GM12878 (cell line): ENCODE results near the gene TNRC6C. TPM values are rescaled to one million over a fixed set of nuclear protein-coding genes. Genes with fewer than 3 reads are reported as not detected.

Experiments
- ATAC-seq: fragments of 200-7000 bp; cut with Tn5 transposase; 3 replicates; pipeline ENCODE4 v1.9.1; 2020; ENCODE audit warnings: mild to moderate bottlenecking, moderate library complexity
- BruUV-seq: library from RNA; stranded (reverse); fragments of 400-500 nt; replicated peaks from 2 replicates; lab custom pipeline; 2021; lab: Mats Ljungman, UMichigan
- CTCF ChIA-PET: fragments of 300-600 bp; sonication (Branson Sonifier 250); formaldehyde crosslinking; extraction: SDS; loops from one replicate; lab custom pipeline; 2021; ENCODE audit warnings: inconsistent platforms; lab: Yijun Ruan, JAX
- POLR2A ChIA-PET: fragments of 350-600 bp; formaldehyde crosslinking; extraction: SDS; loops from one replicate; lab custom pipeline; 2021; ENCODE audit warnings: inconsistent platforms; lab: Charles Lee
- RAD21 ChIA-PET: fragments of 300-600 bp; sonication (Branson Sonifier 250); formaldehyde crosslinking; loops from one replicate; lab custom pipeline; 2023; ENCODE audit warnings: antibody characterized with exemption; ENCODE audit not compliant: unreplicated experiment; lab: Charles Lee
- SMC1A ChIA-PET: fragments of 300-600 bp; sonication (Branson Sonifier 250); formaldehyde crosslinking; loops from one replicate; lab custom pipeline; 2023; ENCODE audit not compliant: unreplicated experiment, uncharacterized antibody; lab: Charles Lee
- DNase-seq: peaks from one replicate; pipeline ENCODE4 v3.0.0-alpha.2; 2011; ENCODE audit warnings: low read depth, low spot score
- FAIRE-seq: peaks from 3 replicates; lab custom pipeline; 2011; peaks lifted over from hg19 to GRCh38; lab: Jason Lieb, UNC
- H2AFZ ChIP-seq: 2 replicates; pipeline ENCODE4 v1.6.0; 2011; ENCODE audit warnings: low read depth, low read length, control low read depth; ENCODE audit not compliant: control insufficient read depth
- H3K27ac ChIP-seq: 2 replicates; pipeline ENCODE4 v1.5.1; 2011; ENCODE audit warnings: control low read depth; ENCODE audit not compliant: control insufficient read depth, insufficient read depth
- H3K27me3 ChIP-seq, 2 experiments: replicated peaks in 1 of 2; 2 replicates each; pipeline versions ENCODE4 v1.6.0 to v1.6.1; 2011; ENCODE audit warnings: low read length in 1 of 2; ENCODE audit not compliant: control insufficient read depth in 2 of 2, insufficient read depth in 2 of 2
- H3K36me3 ChIP-seq, 2 experiments: 2 replicates each; pipeline ENCODE4 v1.5.1; 2011; ENCODE audit warnings: low read length in 1 of 2; ENCODE audit not compliant: control insufficient read depth in 2 of 2, insufficient read depth in 2 of 2
- H3K4me1 ChIP-seq: 2 replicates; pipeline ENCODE4 v1.6.1; 2011; ENCODE audit warnings: mild to moderate bottlenecking, low read length, moderate library complexity, mixed read lengths; ENCODE audit not compliant: control insufficient read depth, insufficient read depth
- H3K4me2 ChIP-seq: 2 replicates; pipeline ENCODE4 v1.6.0; 2011; ENCODE audit warnings: control low read depth; ENCODE audit not compliant: control insufficient read depth, insufficient read depth
- H3K4me3 ChIP-seq: fragments of 200-600 bp; sonication (generic); 2 replicates; pipeline ENCODE4 v1.5.1; 2016
- H3K79me2 ChIP-seq: 2 replicates; pipeline ENCODE4 v1.6.0; 2011; ENCODE audit warnings: low read length; ENCODE audit not compliant: control insufficient read depth, insufficient read depth
- H3K9ac ChIP-seq: 2 replicates; pipeline ENCODE4 v1.8.0; 2011; ENCODE audit warnings: low read length, control low read depth, mixed read lengths; ENCODE audit not compliant: control insufficient read depth, insufficient read depth
- H3K9me3 ChIP-seq: replicated peaks from 3 replicates; pipeline ENCODE4 v1.5.1; 2011; ENCODE audit warnings: mild to moderate bottlenecking, low read length; ENCODE audit not compliant: control insufficient read depth, insufficient read depth
- H4K20me1 ChIP-seq: 2 replicates; pipeline ENCODE4 v1.6.0; 2011; ENCODE audit not compliant: control insufficient read depth, insufficient read depth
- ATF7 ChIP-seq: fragments of 450-650 bp; IDR thresholded peaks from 2 replicates; pipeline ENCODE4 v1.6.1; 2016; ENCODE audit warnings: low read depth, mild to moderate bottlenecking
- CBX3 ChIP-seq: fragments of 200-600 bp; sonication (generic); IDR thresholded peaks from 2 replicates; pipeline ENCODE4 v1.6.1; 2016; ENCODE audit warnings: low read depth, borderline replicate concordance
- MTA2 ChIP-seq: fragments of 450-650 bp; IDR thresholded peaks from 2 replicates; pipeline ENCODE4 v1.6.1; 2016; ENCODE audit warnings: low read depth, mild to moderate bottlenecking, moderate library complexity
- NFXL1 ChIP-seq: fragments of 450-650 bp; IDR thresholded peaks from 2 replicates; pipeline ENCODE4 v1.6.1; 2017; ENCODE audit warnings: antibody characterized with exemption, mild to moderate bottlenecking, borderline replicate concordance
- POLR2A ChIP-seq: IDR thresholded peaks from 2 replicates; pipeline ENCODE4 v1.6.1; 2011; ENCODE audit warnings: low read depth, mild to moderate bottlenecking, low read length
- TBL1XR1 ChIP-seq: IDR thresholded peaks from 2 replicates; pipeline ENCODE4 v1.6.1; 2012; ENCODE audit warnings: low read depth, low read length, improper control_type of control experiment
- TCF3 ChIP-seq: IDR thresholded peaks from 2 replicates; pipeline ENCODE4 v1.6.1; 2012; ENCODE audit warnings: low read depth, mild to moderate bottlenecking, low read length, borderline replicate concordance; ENCODE audit not compliant: insufficient read depth
- ZNF207 ChIP-seq: fragments of 450-650 bp; IDR thresholded peaks from 2 replicates; pipeline ENCODE4 v1.6.1; 2014; ENCODE audit warnings: antibody characterized with exemption, mild to moderate bottlenecking, borderline replicate concordance
- WGBS: methylation state at CpG from one replicate; pipeline ENCODE4 v1.1.6; 2016; ENCODE audit warnings: low lambda C conversion rate; ENCODE audit not compliant: insufficient replicate concordance, insufficient coverage; ENCODE audit errors: missing lambda C conversion rate; 5-methylcytosine and 5-hydroxymethylcytosine counted together
- in situ Hi-C: fragments of 300-500 bp; cut with MboI; formaldehyde crosslinking; loops from 9 replicates; pipeline ENCODE4 v1.14.3; 2018; ENCODE audit warnings: mixed read lengths
- intact Hi-C: fragments of 100-400 bp; cut with micrococcal nuclease; formaldehyde crosslinking; loops from one replicate; pipeline ENCODE4 v1.14.2; 2022; ENCODE audit not compliant: unreplicated experiment
- polyA plus RNA-seq, 11 experiments: library from polyadenylated mRNA; depleted of rRNA in 4 of 11; unstranded in 6 of 11; stranded (reverse) in 5 of 11; fragments of >200 nt; fragmentation: Nextera tagmentation in 4 of 11; fragmentation: Illumina TruSeq in 1 of 11; extraction: Ambion mirVana in 4 of 11; extraction: Trizol in 1 of 11; gene quantifications; 1 replicate in 1 of 11; 2 replicates in 10 of 11; pipeline versions ENCODE4 v1.2.1 to v1.2.3, GENCODE V29; 2011 to 2016; ENCODE audit warnings: inconsistent platforms in 2 of 11, missing spikeins in 2 of 11, low read depth in 1 of 11
- total RNA-seq, 4 experiments: library from RNA; depleted of rRNA in 3 of 4; stranded (reverse); fragments of >200 nt in 3 of 4; fragmentation: Illumina TruSeq in 1 of 4; extraction: Trizol in 1 of 4; gene quantifications; 2 replicates each; pipeline versions ENCODE4 v1.2.1 to v1.2.3, GENCODE V29; 2013 to 2021
- TF ChIP-seq, protein P1 (sequence below): IDR thresholded peaks from 2 replicates; pipeline ENCODE4 v1.6.1; 2012; ENCODE audit warnings: low read depth, low read length, improper control_type of control experiment
- TF ChIP-seq, protein P2 (sequence below): fragments of 450-650 bp; IDR thresholded peaks from 2 replicates; pipeline ENCODE4 v1.6.1; 2016; ENCODE audit warnings: mild to moderate bottlenecking
- TF ChIP-seq, protein P3 (sequence below): fragments of 450-650 bp; IDR thresholded peaks from 2 replicates; pipeline ENCODE4 v1.6.1; 2016; ENCODE audit warnings: mild to moderate bottlenecking

The TNRC6C gene
- total and polyA plus RNA-seq, 10 of the 15 experiments (the other 5 are each of a cell fraction or from before 2014, with no cell fraction given) = 0.40 to 6.1 (median 0.96) TPM

DNA sequence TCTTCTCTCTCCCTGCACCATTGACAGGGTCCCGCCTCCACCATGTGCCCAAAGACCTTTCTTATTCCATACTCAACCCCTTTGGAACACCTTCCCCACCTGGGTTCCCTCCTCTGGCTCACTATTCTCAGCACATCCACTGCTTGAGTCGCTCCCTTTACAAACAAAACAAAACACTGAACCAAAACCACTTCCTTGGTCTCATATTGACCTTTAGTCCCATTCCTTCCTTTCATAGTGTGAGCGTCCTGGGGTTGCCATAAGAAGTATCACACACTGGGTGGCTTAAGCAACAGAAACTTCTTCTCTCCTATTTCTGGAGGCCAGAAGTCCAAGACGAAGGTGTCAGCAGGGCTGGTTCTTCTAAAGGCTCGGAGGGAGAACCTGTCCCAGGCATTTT lies 6.1 kb upstream of the TNRC6C start:
- ATAC-seq = no peak
- no peak overlapping the region for H3K4me2 ChIP-seq
- POLR2A ChIA-PET = no interaction called here
- H4K20me1 ChIP-seq = no peaks in the 10 kb centered on the region
- no peaks in the 10 kb centered on the region; the same call in 1 of the 3 replicates for H3K9me3 ChIP-seq
- H3K27ac ChIP-seq = no peak overlapping the region
- no peaks in the 10 kb centered on the region for H3K36me3 ChIP-seq
- no TSS peak for BruUV-seq
- H2AFZ ChIP-seq = no peak overlapping the region
- H3K9ac ChIP-seq = no peak overlapping the region
- no peak for FAIRE-seq
- no peaks in the 10 kb centered on the region for H3K79me2 ChIP-seq
- RAD21 ChIA-PET = no interaction called here
- SMC1A ChIA-PET = no interaction called here
- H3K27me3 ChIP-seq = peaks cover 0 to 5% of the 10 kb centered on the region in 2 experiments; a peak in 2 of 4 replicates
- TF ChIP-seq, protein P1, sequence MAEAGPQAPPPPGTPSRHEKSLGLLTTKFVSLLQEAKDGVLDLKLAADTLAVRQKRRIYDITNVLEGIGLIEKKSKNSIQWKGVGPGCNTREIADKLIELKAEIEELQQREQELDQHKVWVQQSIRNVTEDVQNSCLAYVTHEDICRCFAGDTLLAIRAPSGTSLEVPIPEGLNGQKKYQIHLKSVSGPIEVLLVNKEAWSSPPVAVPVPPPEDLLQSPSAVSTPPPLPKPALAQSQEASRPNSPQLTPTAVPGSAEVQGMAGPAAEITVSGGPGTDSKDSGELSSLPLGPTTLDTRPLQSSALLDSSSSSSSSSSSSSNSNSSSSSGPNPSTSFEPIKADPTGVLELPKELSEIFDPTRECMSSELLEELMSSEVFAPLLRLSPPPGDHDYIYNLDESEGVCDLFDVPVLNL = no peak
- TF ChIP-seq POLR2A (no peak), ZNF207 (no peak), CBX3 (no peak), TCF3 (no peak), NFXL1 (no peak), TBL1XR1 (no peak), MTA2 (no peak), ATF7 (no peak)
- TF ChIP-seq, protein P2, sequence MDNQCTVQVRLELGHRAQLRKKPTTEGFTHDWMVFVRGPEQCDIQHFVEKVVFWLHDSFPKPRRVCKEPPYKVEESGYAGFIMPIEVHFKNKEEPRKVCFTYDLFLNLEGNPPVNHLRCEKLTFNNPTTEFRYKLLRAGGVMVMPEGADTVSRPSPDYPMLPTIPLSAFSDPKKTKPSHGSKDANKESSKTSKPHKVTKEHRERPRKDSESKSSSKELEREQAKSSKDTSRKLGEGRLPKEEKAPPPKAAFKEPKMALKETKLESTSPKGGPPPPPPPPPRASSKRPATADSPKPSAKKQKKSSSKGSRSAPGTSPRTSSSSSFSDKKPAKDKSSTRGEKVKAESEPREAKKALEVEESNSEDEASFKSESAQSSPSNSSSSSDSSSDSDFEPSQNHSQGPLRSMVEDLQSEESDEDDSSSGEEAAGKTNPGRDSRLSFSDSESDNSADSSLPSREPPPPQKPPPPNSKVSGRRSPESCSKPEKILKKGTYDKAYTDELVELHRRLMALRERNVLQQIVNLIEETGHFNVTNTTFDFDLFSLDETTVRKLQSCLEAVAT = no peak
- TF ChIP-seq, protein P3, sequence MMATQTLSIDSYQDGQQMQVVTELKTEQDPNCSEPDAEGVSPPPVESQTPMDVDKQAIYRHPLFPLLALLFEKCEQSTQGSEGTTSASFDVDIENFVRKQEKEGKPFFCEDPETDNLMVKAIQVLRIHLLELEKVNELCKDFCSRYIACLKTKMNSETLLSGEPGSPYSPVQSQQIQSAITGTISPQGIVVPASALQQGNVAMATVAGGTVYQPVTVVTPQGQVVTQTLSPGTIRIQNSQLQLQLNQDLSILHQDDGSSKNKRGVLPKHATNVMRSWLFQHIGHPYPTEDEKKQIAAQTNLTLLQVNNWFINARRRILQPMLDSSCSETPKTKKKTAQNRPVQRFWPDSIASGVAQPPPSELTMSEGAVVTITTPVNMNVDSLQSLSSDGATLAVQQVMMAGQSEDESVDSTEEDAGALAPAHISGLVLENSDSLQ = no peak
- WGBS = 32% methylated on average over 5 of the region's 5 CpGs
- DNase-seq = no peak
- intact Hi-C loops (loop anchor here (10.0 kb wide), 1 partner anchor 628 kb away; no protein-coding TSS in a partner anchor), in situ Hi-C loops (no loop called here)
- CTCF ChIA-PET = no interaction called here
- H3K4me3 ChIP-seq = no peak overlapping the region
- H3K4me1 ChIP-seq = peaks cover 5% of the 10 kb centered on the region; the same call in 1 of the 2 replicates
